C4-2B (cell line): Measurements from ENCODE around the gene ARID3B.

ENCODE experiments used
- ZFX ChIP-seq: fragments of 450-650 bp; IDR thresholded peaks from 2 replicates; pipeline ENCODE4 v1.6.1; 2017
- TF ChIP-seq, protein P1 (sequence below): fragments of 450-650 bp; conservative IDR thresholded peaks from 2 replicates; pipeline ENCODE4 v1.5.1; 2017; ENCODE audit warnings: mild to moderate bottlenecking

DNA sequence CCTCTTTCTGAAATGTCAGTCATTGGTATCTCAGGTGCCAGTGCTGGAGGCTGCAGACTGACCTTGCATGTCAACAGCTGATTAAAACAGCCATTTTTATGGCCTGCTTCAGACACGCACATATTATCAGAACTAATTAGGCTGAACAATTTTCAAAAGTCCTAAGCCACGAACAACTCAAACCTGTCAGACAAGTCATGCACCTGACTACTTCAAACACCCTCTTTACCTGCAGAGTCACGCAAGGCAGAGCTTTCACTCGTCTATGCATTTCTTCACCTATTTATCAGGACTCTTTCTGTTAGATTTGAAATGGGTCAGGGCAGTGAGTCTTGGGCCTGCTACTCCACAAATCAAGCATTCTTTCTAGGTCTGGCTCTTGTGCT lies 101.3 kb downstream of the ARID3B start:
- TF ChIP-seq, protein P1, sequence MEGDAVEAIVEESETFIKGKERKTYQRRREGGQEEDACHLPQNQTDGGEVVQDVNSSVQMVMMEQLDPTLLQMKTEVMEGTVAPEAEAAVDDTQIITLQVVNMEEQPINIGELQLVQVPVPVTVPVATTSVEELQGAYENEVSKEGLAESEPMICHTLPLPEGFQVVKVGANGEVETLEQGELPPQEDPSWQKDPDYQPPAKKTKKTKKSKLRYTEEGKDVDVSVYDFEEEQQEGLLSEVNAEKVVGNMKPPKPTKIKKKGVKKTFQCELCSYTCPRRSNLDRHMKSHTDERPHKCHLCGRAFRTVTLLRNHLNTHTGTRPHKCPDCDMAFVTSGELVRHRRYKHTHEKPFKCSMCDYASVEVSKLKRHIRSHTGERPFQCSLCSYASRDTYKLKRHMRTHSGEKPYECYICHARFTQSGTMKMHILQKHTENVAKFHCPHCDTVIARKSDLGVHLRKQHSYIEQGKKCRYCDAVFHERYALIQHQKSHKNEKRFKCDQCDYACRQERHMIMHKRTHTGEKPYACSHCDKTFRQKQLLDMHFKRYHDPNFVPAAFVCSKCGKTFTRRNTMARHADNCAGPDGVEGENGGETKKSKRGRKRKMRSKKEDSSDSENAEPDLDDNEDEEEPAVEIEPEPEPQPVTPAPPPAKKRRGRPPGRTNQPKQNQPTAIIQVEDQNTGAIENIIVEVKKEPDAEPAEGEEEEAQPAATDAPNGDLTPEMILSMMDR: no peak
- no peak for TF ChIP-seq ZFX
